Astrocyte (in vitro differentiated cells and primary cell): ENCODE data around the gene GPR158. TPM values are rescaled to one million over a fixed set of nuclear protein-coding genes. Genes with fewer than 3 reads are reported as not detected.

Experiments
- DNase-seq: peaks from one replicate; pipeline ENCODE4 v3.0.0-alpha.2; 2010; ENCODE audit warnings: low read depth
- FAIRE-seq: peaks from 2 replicates; lab custom pipeline; 2011; peaks lifted over from hg19 to GRCh38; lab: Jason Lieb, UNC
- H2AFZ ChIP-seq: 2 replicates; pipeline ENCODE4 v1.6.0; 2012; ENCODE audit warnings: low read depth, low read length, inconsistent platforms
- H3K27ac ChIP-seq: 2 replicates; pipeline ENCODE4 v1.5.1; 2011; ENCODE audit warnings: low read depth, low read length, inconsistent platforms
- H3K27me3 ChIP-seq: 2 replicates; pipeline ENCODE4 v1.6.0; 2011; ENCODE audit warnings: low read length, inconsistent platforms; ENCODE audit not compliant: insufficient read depth
- H3K36me3 ChIP-seq: 2 replicates; pipeline ENCODE4 v1.5.1; 2011; ENCODE audit warnings: low read length, inconsistent platforms; ENCODE audit not compliant: insufficient read depth
- H3K4me1 ChIP-seq: 2 replicates; pipeline ENCODE4 v1.5.1; 2011; ENCODE audit warnings: low read length, inconsistent platforms; ENCODE audit not compliant: insufficient read depth
- H3K4me2 ChIP-seq: 2 replicates; pipeline ENCODE4 v1.6.0; 2012; ENCODE audit warnings: low read length, inconsistent platforms
- H3K4me3 ChIP-seq: 2 replicates; pipeline ENCODE4 v1.5.1; 2011; ENCODE audit warnings: low read depth, mild to moderate bottlenecking, low read length, inconsistent platforms; ENCODE audit not compliant: insufficient read depth
- H3K79me2 ChIP-seq: 2 replicates; pipeline ENCODE4 v1.6.0; 2012; ENCODE audit warnings: mild to moderate bottlenecking, low read length, inconsistent platforms; ENCODE audit not compliant: insufficient read depth
- H3K9ac ChIP-seq: 2 replicates; pipeline ENCODE4 v1.6.0; 2012; ENCODE audit warnings: mild to moderate bottlenecking, low read length, inconsistent platforms
- H3K9me3 ChIP-seq: 2 replicates; pipeline ENCODE4 v1.5.1; 2012; ENCODE audit warnings: low read depth, mild to moderate bottlenecking, low read length, inconsistent platforms; ENCODE audit not compliant: insufficient read depth
- H4K20me1 ChIP-seq: 2 replicates; pipeline ENCODE4 v1.6.0; 2012; ENCODE audit warnings: low read length, inconsistent platforms; ENCODE audit not compliant: insufficient read depth
- H3K27ac Mint-ChIP-seq: one replicate; pipeline ENCODE4 v1.8.0; 2021; ENCODE audit warnings: mild to moderate bottlenecking, mixed read lengths; ENCODE audit not compliant: unreplicated experiment
- H3K27me3 Mint-ChIP-seq: one replicate; pipeline ENCODE4 v1.8.0; 2021; ENCODE audit warnings: low read depth, mixed read lengths; ENCODE audit not compliant: unreplicated experiment
- H3K36me3 Mint-ChIP-seq: one replicate; pipeline ENCODE4 v1.8.0; 2021; ENCODE audit warnings: low read depth, mixed read lengths; ENCODE audit not compliant: unreplicated experiment
- H3K4me1 Mint-ChIP-seq: one replicate; pipeline ENCODE4 v1.8.0; 2021; ENCODE audit warnings: low read depth, mixed read lengths; ENCODE audit not compliant: unreplicated experiment
- H3K4me3 Mint-ChIP-seq: one replicate; pipeline ENCODE4 v1.8.0; 2021; ENCODE audit warnings: mild to moderate bottlenecking, moderate library complexity, mixed read lengths; ENCODE audit not compliant: unreplicated experiment
- H3K9me3 Mint-ChIP-seq: one replicate; pipeline ENCODE4 v1.8.0; 2021; ENCODE audit warnings: mild to moderate bottlenecking, mixed read lengths; ENCODE audit not compliant: unreplicated experiment
- CTCF ChIP-seq: IDR thresholded peaks from 2 replicates; pipeline ENCODE4 v1.5.1; 2011; ENCODE audit warnings: low read depth, mild to moderate bottlenecking, inconsistent platforms, low read length, moderate library complexity; ENCODE audit not compliant: insufficient read depth
- EZH2 ChIP-seq: IDR thresholded peaks from 2 replicates; pipeline ENCODE4 v1.6.1; 2012; ENCODE audit warnings: mild to moderate bottlenecking, low read length, inconsistent platforms; ENCODE audit not compliant: insufficient read depth
- total RNA-seq: library from RNA; stranded (reverse); gene quantifications from 2 replicates; pipeline ENCODE4 v1.2.1, GENCODE V29; 2021

Gene GPR158
- total RNA-seq, 1 donor from 2014 or later, result 0.27 TPM

- Mint-ChIP-seq H3K4me1 (no peaks in the 10 kb centered on the region), H3K4me3 (no peak overlapping the region), H3K27me3 (no peaks in the 10 kb centered on the region), H3K9me3 (peaks cover 5% of the 10 kb centered on the region), H3K36me3 (no peaks in the 10 kb centered on the region), H3K27ac (no peak overlapping the region)
- H3K4me3 ChIP-seq, result no peak overlapping the region
- no peak overlapping the region for H3K9ac ChIP-seq
- no peak for DNase-seq
- H3K9me3 ChIP-seq, result no peaks in the 10 kb centered on the region
- no peaks in the 10 kb centered on the region for H3K27me3 ChIP-seq
- no peak overlapping the region for H3K4me2 ChIP-seq
- no peak overlapping the region for H2AFZ ChIP-seq
- no peaks in the 10 kb centered on the region for H3K4me1 ChIP-seq
- no peak for FAIRE-seq
- TF ChIP-seq EZH2, result no peak
- TF ChIP-seq CTCF, result no peak
- no peaks in the 10 kb centered on the region for H3K36me3 ChIP-seq
- H4K20me1 ChIP-seq, result no peaks in the 10 kb centered on the region
- H3K79me2 ChIP-seq, result no peaks in the 10 kb centered on the region
- H3K27ac ChIP-seq, result no peak overlapping the region
Measured at GRCh38 chr10:25278180-25278579, 103.4 kb downstream of the GPR158 start.

- Mint-ChIP-seq H3K27ac (no peak overlapping the region), H3K4me3 (no peak overlapping the region), H3K27me3 (no peaks in the 10 kb centered on the region), H3K4me1 (no peaks in the 10 kb centered on the region), H3K9me3 (peaks cover 7% of the 10 kb centered on the region), H3K36me3 (no peaks in the 10 kb centered on the region)
- H3K4me1 ChIP-seq, result no peaks in the 10 kb centered on the region
- H3K27me3 ChIP-seq, result no peaks in the 10 kb centered on the region
- no peaks in the 10 kb centered on the region for H3K36me3 ChIP-seq
- TF ChIP-seq EZH2 (no peak), CTCF (no peak)
- H3K4me2 ChIP-seq, result no peak overlapping the region
- no peak overlapping the region for H3K27ac ChIP-seq
- no peak for DNase-seq
- no peak for FAIRE-seq
- H3K79me2 ChIP-seq, result no peaks in the 10 kb centered on the region
- H3K4me3 ChIP-seq, result no peak overlapping the region
- H3K9ac ChIP-seq, result no peak overlapping the region
- no peaks in the 10 kb centered on the region for H3K9me3 ChIP-seq
- no peaks in the 10 kb centered on the region for H4K20me1 ChIP-seq
- no peak overlapping the region for H2AFZ ChIP-seq
Measured at GRCh38 chr10:25280076-25280475, 105.3 kb downstream of the GPR158 start.

GRCh38 chr10:25280573-25280972, 105.8 kb downstream of the GPR158 start:
- H3K9me3 Mint-ChIP-seq, result peaks cover 11% of the 10 kb centered on the region
- FAIRE-seq, result no peak

More at GRCh38 chr10:25280573-25280972, 105.8 kb downstream of the GPR158 start:
- Histone ChIP-seq H3K4me2 (no peak overlapping the region), H3K79me2 (no peaks in the 10 kb centered on the region), H3K27me3 (no peaks in the 10 kb centered on the region), H3K9ac (no peak overlapping the region), H3K4me1 (no peaks in the 10 kb centered on the region), H4K20me1 (no peaks in the 10 kb centered on the region), H2AFZ (no peak overlapping the region), H3K4me3 (no peak overlapping the region), H3K36me3 (no peaks in the 10 kb centered on the region), H3K9me3 (no peaks in the 10 kb centered on the region), H3K27ac (no peak overlapping the region)
- DNase-seq, result no peak
- Mint-ChIP-seq H3K27me3 (no peaks in the 10 kb centered on the region), H3K4me3 (no peak overlapping the region), H3K36me3 (no peaks in the 10 kb centered on the region), H3K27ac (no peak overlapping the region), H3K4me1 (no peaks in the 10 kb centered on the region)
- TF ChIP-seq EZH2 (no peak), CTCF (no peak)
